ENCODE measurements around the gene ALOX5.

- TF ChIP-seq, protein P1, sequence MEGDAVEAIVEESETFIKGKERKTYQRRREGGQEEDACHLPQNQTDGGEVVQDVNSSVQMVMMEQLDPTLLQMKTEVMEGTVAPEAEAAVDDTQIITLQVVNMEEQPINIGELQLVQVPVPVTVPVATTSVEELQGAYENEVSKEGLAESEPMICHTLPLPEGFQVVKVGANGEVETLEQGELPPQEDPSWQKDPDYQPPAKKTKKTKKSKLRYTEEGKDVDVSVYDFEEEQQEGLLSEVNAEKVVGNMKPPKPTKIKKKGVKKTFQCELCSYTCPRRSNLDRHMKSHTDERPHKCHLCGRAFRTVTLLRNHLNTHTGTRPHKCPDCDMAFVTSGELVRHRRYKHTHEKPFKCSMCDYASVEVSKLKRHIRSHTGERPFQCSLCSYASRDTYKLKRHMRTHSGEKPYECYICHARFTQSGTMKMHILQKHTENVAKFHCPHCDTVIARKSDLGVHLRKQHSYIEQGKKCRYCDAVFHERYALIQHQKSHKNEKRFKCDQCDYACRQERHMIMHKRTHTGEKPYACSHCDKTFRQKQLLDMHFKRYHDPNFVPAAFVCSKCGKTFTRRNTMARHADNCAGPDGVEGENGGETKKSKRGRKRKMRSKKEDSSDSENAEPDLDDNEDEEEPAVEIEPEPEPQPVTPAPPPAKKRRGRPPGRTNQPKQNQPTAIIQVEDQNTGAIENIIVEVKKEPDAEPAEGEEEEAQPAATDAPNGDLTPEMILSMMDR (IDR thresholded peaks at IDR 0.05) = no peak
- no peak for TF ChIP-seq EZH2 (IDR thresholded peaks at IDR 0.05; ENCODE audit: borderline replicate concordance, insufficient read depth, low read depth, low read length, poor library complexity, severe bottlenecking)
Measured at GRCh38 chr10:45417746-45418145, 43.7 kb downstream of the ALOX5 start.
